ENCODE data around the gene FLYWCH1. TPM values are rescaled to one million over a fixed set of nuclear protein-coding genes. Genes with fewer than 3 reads are reported as not detected.

The FLYWCH1 gene
- total and polyA plus RNA-seq, 9 of the 15 experiments (the other 6 are each of a cell fraction or from before 2014, with no cell fraction given) = 0.18 to 33.6 (median 11.3) TPM

GRCh38 chr16:2968738-2969544 lies 57.2 kb downstream of the FLYWCH1 start, which contains the start of gene PAQR4 (continued):
- TF ChIP-seq FOXA1 (IDR thresholded peaks at IDR 0.05; ENCODE audit: borderline replicate concordance) (no peak), ATF7 (IDR thresholded peaks at IDR 0.05) (peak; percentile 76), ID3 (CRISPR knock-in tag; IDR thresholded peaks at IDR 0.05) (no peak), ID3 (tag; IDR thresholded peaks at IDR 0.05) (no peak; the same call in 1 of the 2 replicates), ZNF263 (CRISPR knock-in tag; IDR thresholded peaks at IDR 0.05; ENCODE audit: borderline replicate concordance) (peak; percentile 77), NR2F6 (CRISPR knock-in tag; IDR thresholded peaks at IDR 0.05) (no peak), ZNF668 (CRISPR knock-in tag; IDR thresholded peaks at IDR 0.05) (0 out of 2 replicates have a peak, but pooled peaks have one; percentile 40), RFX7 (CRISPR knock-in tag; IDR thresholded peaks at IDR 0.05) (no peak), SNIP1 (IDR thresholded peaks at IDR 0.05; ENCODE audit: low read depth) (no peak), ZBTB33 (CRISPR knock-in tag; IDR thresholded peaks at IDR 0.05) (peak; percentile 73), SMARCA4 (IDR thresholded peaks at IDR 0.05) (peak; percentile 72), IRF2 (CRISPR knock-in tag; IDR thresholded peaks at IDR 0.05) (peak; percentile 83; the same call in 1 of the 2 replicates), KLF6 (CRISPR knock-in tag; IDR thresholded peaks at IDR 0.05; ENCODE audit: borderline replicate concordance) (no peak), EHMT2 (IDR thresholded peaks at IDR 0.05) (peak; percentile 99), BCOR (IDR thresholded peaks at IDR 0.05) (peak; percentile 58), ZBTB17 (CRISPR knock-in tag; IDR thresholded peaks at IDR 0.05) (0 out of 2 replicates have a peak, but pooled peaks have one; percentile 16), FOS (IDR thresholded peaks at IDR 0.05; ENCODE audit: extremely low read depth, insufficient read length) (peak; percentile 6), MIER1 (IDR thresholded peaks at IDR 0.05; ENCODE audit: low read depth) (peak; percentile 99), MEF2A (IDR thresholded peaks at IDR 0.05; ENCODE audit: control insufficient read depth, low read depth, low read length) (no peak), KDM5B (IDR thresholded peaks at IDR 0.05; ENCODE audit: insufficient replicate concordance, low read depth, low read length) (peak; percentile 43), TAL1 (IDR thresholded peaks at IDR 0.05) (no peak), POLR2A (conservative IDR thresholded peaks at IDR 0.05) (peak; percentile 70), HBP1 (CRISPR knock-in tag; IDR thresholded peaks at IDR 0.05) (no peak), U2AF2 (optimal IDR thresholded peaks at IDR 0.05; ENCODE audit: low read depth, low read length) (no peak), RCOR1 (IDR thresholded peaks at IDR 0.05; ENCODE audit: borderline replicate concordance in 1 of 2, low read depth in 2 of 2, low read length in 2 of 2) (peak in 1 of 2 experiments; percentile 64; a peak in 2 of 4 replicates), ZNF23 (CRISPR knock-in tag; IDR thresholded peaks at IDR 0.05) (no peak)
- TF ChIP-seq, protein P1, sequence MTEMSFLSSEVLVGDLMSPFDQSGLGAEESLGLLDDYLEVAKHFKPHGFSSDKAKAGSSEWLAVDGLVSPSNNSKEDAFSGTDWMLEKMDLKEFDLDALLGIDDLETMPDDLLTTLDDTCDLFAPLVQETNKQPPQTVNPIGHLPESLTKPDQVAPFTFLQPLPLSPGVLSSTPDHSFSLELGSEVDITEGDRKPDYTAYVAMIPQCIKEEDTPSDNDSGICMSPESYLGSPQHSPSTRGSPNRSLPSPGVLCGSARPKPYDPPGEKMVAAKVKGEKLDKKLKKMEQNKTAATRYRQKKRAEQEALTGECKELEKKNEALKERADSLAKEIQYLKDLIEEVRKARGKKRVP (CRISPR knock-in tag; IDR thresholded peaks at IDR 0.05) = no peak

Measured in K562 (cell line).